Measurements from ENCODE around the gene MORC4. TPM values are rescaled to one million over a fixed set of nuclear protein-coding genes. Genes with fewer than 3 reads are reported as not detected.
A peak's percentile ranks its signal among the peaks of the same experiment; 100 is the strongest.

MORC4 gene
- polyA plus RNA-seq, 4 donors = 7.0 to 11.5 (median 9.4) TPM

- H3K9me3 ChIP-seq (ENCODE audit: control insufficient read depth in 2 of 2, insufficient read depth in 1 of 2, low read depth in 1 of 2, low read length in 1 of 2) = no peaks in the 10 kb centered on the region
- H3K4me3 ChIP-seq (ENCODE audit: low read depth in 1 of 3, low read length in 3 of 3) = no peak overlapping the region
- DNase-seq = no peak
- no peaks in the 10 kb centered on the region for H3K4me1 ChIP-seq (ENCODE audit: control insufficient read depth in 3 of 3, insufficient read depth in 2 of 3, low read depth in 1 of 3, low read length in 2 of 3)
- no peak overlapping the region for H3K27ac ChIP-seq (ENCODE audit: low read depth in 1 of 3, low read length in 2 of 3)
- H3K27me3 ChIP-seq (ENCODE audit: control insufficient read depth in 3 of 3, insufficient read depth in 3 of 3, low read length in 3 of 3) = no peaks in the 10 kb centered on the region
- H3K36me3 ChIP-seq (ENCODE audit: control insufficient read depth in 3 of 3, insufficient read depth in 2 of 3, low read depth in 1 of 3, low read length in 3 of 3) = peaks cover 0 to 6% (median 0%) of the 10 kb centered on the region in 3 donors
- FAIRE-seq = no peak
Measured at GRCh38 chrX:106963111-106963510, 36.9 kb downstream of the MORC4 start.

DNA sequence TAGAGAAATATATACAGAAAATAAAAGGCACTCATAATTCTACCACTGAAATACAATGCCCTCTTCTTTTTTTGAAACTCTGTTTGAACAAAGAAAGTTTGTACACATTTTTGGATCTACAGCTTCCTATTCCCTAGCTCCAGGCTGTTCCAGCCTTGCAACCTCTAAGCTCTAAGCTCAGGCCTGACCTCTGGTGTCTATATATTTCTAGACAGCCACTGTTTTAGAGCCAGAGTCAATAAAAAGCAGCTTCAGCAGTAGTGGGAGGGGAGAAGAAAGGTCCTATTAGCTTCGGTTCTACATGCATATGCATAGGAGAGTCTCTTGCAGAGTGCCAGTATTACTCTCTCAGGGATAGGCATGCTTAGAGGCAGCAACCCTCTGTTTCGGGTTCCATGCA is 40.1 kb downstream of the MORC4 start:
- peak; percentile 45 to 46 for DNase-seq
- H3K4me3 ChIP-seq (ENCODE audit: low read depth in 1 of 3, low read length in 3 of 3) = no peak overlapping the region
- H3K27ac ChIP-seq (ENCODE audit: low read depth in 1 of 3, low read length in 2 of 3) = no peak overlapping the region
- H3K27me3 ChIP-seq (ENCODE audit: control insufficient read depth in 3 of 3, insufficient read depth in 3 of 3, low read length in 3 of 3) = no peaks in the 10 kb centered on the region
- peaks cover 0 to 4% (median 2%) of the 10 kb centered on the region in 3 donors for H3K36me3 ChIP-seq (ENCODE audit: control insufficient read depth in 3 of 3, insufficient read depth in 2 of 3, low read depth in 1 of 3, low read length in 3 of 3)
- no peaks in the 10 kb centered on the region for H3K4me1 ChIP-seq (ENCODE audit: control insufficient read depth in 3 of 3, insufficient read depth in 2 of 3, low read depth in 1 of 3, low read length in 2 of 3)
- WGBS, 3 donors = 41 to 63% (median 51%) methylated on average over 2 of the region's 2 CpGs
- no peak for FAIRE-seq
- no peaks in the 10 kb centered on the region for H3K9me3 ChIP-seq (ENCODE audit: control insufficient read depth in 2 of 2, insufficient read depth in 1 of 2, low read depth in 1 of 2, low read length in 1 of 2)

GRCh38 chrX:106957856-106958255 is 42.2 kb downstream of the MORC4 start:
- WGBS, 3 donors = 45 to 75% (median 56%) methylated on average over 1 of the region's 1 CpG
- no peak for DNase-seq
- Histone ChIP-seq H3K9me3 (ENCODE audit: control insufficient read depth in 2 of 2, insufficient read depth in 1 of 2, low read depth in 1 of 2, low read length in 1 of 2) (no peaks in the 10 kb centered on the region), H3K27me3 (ENCODE audit: control insufficient read depth in 3 of 3, insufficient read depth in 3 of 3, low read length in 3 of 3) (no peaks in the 10 kb centered on the region), H3K36me3 (ENCODE audit: control insufficient read depth in 3 of 3, insufficient read depth in 2 of 3, low read depth in 1 of 3, low read length in 3 of 3) (peaks cover 0 to 4% (median 2%) of the 10 kb centered on the region in 3 donors), H3K4me3 (ENCODE audit: low read depth in 1 of 3, low read length in 3 of 3) (no peak overlapping the region), H3K4me1 (ENCODE audit: control insufficient read depth in 3 of 3, insufficient read depth in 2 of 3, low read depth in 1 of 3, low read length in 2 of 3) (peaks cover 0 to 3% (median 0%) of the 10 kb centered on the region in 3 donors), H3K27ac (ENCODE audit: low read depth in 1 of 3, low read length in 2 of 3) (no peak overlapping the region)
- FAIRE-seq = no peak

DNA sequence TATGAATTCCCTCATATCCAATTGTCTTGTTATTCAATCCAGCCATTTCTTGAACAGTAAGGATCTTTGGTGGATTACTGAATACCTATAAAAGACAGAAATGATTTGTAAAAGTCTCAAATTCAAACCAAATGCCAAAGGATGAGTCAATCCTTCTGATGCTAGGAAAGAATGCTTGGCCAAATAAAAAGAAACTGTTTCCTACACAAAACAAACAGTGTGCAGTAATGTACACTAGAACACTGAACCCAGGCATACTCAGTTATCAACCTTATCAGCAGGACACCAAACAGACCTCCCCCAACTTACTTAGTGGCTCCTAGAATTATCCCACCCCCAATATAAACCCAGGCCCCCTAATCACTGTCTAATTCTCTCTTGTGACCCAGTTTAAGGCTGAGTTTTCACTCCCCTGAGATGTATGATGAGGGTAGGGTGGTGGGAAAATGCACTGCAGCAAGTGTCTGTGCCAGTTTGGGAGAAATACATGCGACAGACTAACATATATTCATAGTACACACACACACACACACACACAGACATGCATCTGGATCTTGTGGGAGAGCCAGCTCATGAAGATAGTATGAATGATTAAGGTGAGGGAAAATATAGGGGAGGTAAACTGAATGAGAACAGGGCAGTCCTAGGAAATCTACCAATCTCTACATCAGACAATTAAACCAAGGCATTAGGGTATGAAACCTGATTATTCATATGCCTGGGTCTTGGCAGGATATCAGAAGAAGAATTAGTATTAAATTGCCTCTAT is 44.8 kb downstream of the MORC4 start:
- peaks cover 0 to 2% (median 0%) of the 10 kb centered on the region in 3 donors for H3K36me3 ChIP-seq (ENCODE audit: control insufficient read depth in 3 of 3, insufficient read depth in 2 of 3, low read depth in 1 of 3, low read length in 3 of 3)
- H3K9me3 ChIP-seq (ENCODE audit: control insufficient read depth in 2 of 2, insufficient read depth in 1 of 2, low read depth in 1 of 2, low read length in 1 of 2) = no peaks in the 10 kb centered on the region
- 36 to 78% (median 50%) methylated on average over 1 of the region's 1 CpG for WGBS, 3 donors
- H3K4me3 ChIP-seq (ENCODE audit: low read depth in 1 of 3, low read length in 3 of 3) = no peak overlapping the region
- H3K27ac ChIP-seq (ENCODE audit: low read depth in 1 of 3, low read length in 2 of 3) = no peak overlapping the region
- H3K4me1 ChIP-seq (ENCODE audit: control insufficient read depth in 3 of 3, insufficient read depth in 2 of 3, low read depth in 1 of 3, low read length in 2 of 3) = peaks cover 0 to 6% (median 0%) of the 10 kb centered on the region in 3 donors
- FAIRE-seq (no peak), DNase-seq (no peak)
- H3K27me3 ChIP-seq (ENCODE audit: control insufficient read depth in 3 of 3, insufficient read depth in 3 of 3, low read length in 3 of 3) = no peaks in the 10 kb centered on the region

- H3K27ac ChIP-seq (ENCODE audit: low read depth in 1 of 3, low read length in 2 of 3) = no peak overlapping the region
- peaks cover 0 to 2% (median 0%) of the 10 kb centered on the region in 3 donors for H3K36me3 ChIP-seq (ENCODE audit: control insufficient read depth in 3 of 3, insufficient read depth in 2 of 3, low read depth in 1 of 3, low read length in 3 of 3)
- H3K9me3 ChIP-seq (ENCODE audit: control insufficient read depth in 2 of 2, insufficient read depth in 1 of 2, low read depth in 1 of 2, low read length in 1 of 2) = no peaks in the 10 kb centered on the region
- no peaks in the 10 kb centered on the region for H3K27me3 ChIP-seq (ENCODE audit: control insufficient read depth in 3 of 3, insufficient read depth in 3 of 3, low read length in 3 of 3)
- H3K4me1 ChIP-seq (ENCODE audit: control insufficient read depth in 3 of 3, insufficient read depth in 2 of 3, low read depth in 1 of 3, low read length in 2 of 3) = peaks cover 0 to 11% (median 0%) of the 10 kb centered on the region in 3 donors
- DNase-seq (no peak), FAIRE-seq (no peak)
- H3K4me3 ChIP-seq (ENCODE audit: low read depth in 1 of 3, low read length in 3 of 3) = no peak overlapping the region
- WGBS, 3 donors = 85 to 91% (median 89%) methylated on average over 4 of the region's 4 CpGs
Measured at GRCh38 chrX:106954041-106954440, 46.0 kb downstream of the MORC4 start.

- Histone ChIP-seq H3K27me3 (ENCODE audit: control insufficient read depth in 3 of 3, insufficient read depth in 3 of 3, low read length in 3 of 3) (no peaks in the 10 kb centered on the region), H3K4me3 (ENCODE audit: low read depth in 1 of 3, low read length in 3 of 3) (no peak overlapping the region), H3K9me3 (ENCODE audit: control insufficient read depth in 2 of 2, insufficient read depth in 1 of 2, low read depth in 1 of 2, low read length in 1 of 2) (no peaks in the 10 kb centered on the region), H3K36me3 (ENCODE audit: control insufficient read depth in 3 of 3, insufficient read depth in 2 of 3, low read depth in 1 of 3, low read length in 3 of 3) (peaks cover 0 to 2% (median 0%) of the 10 kb centered on the region in 3 donors), H3K4me1 (ENCODE audit: control insufficient read depth in 3 of 3, insufficient read depth in 2 of 3, low read depth in 1 of 3, low read length in 2 of 3) (peaks cover 0 to 11% (median 0%) of the 10 kb centered on the region in 3 donors), H3K27ac (ENCODE audit: low read depth in 1 of 3, low read length in 2 of 3) (peak overlapping the region in 1 of 3 donors; percentile 69)
- DNase-seq (no peak), FAIRE-seq (no peak)
- WGBS, 3 donors = 16 to 41% (median 19%) methylated on average over 1 of the region's 1 CpG
Measured at GRCh38 chrX:106952988-106953387, 47.0 kb downstream of the MORC4 start.

DNA sequence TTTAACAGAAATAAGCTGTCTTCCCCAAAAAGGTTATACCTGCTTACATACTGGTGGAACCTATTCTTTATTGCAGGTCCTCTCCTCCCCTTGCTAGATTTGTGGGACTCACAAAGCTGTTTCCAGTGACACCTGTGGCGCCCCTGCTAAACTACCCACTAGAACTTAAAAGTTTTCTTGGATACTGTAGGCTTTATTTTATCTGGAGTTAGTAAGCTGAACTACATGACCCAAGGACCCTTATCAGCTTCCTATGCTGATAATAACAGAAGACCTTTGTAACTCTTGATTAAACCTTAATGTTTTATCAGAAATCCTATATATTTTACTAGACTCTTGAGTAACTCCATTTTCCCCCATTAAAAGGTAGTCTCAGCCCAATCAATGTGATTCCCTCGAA is 47.5 kb downstream of the MORC4 start:
- Histone ChIP-seq H3K27me3 (ENCODE audit: control insufficient read depth in 3 of 3, insufficient read depth in 3 of 3, low read length in 3 of 3) (no peaks in the 10 kb centered on the region), H3K4me1 (ENCODE audit: control insufficient read depth in 3 of 3, insufficient read depth in 2 of 3, low read depth in 1 of 3, low read length in 2 of 3) (peaks cover 0 to 11% (median 0%) of the 10 kb centered on the region in 3 donors), H3K9me3 (ENCODE audit: control insufficient read depth in 2 of 2, insufficient read depth in 1 of 2, low read depth in 1 of 2, low read length in 1 of 2) (no peaks in the 10 kb centered on the region), H3K4me3 (ENCODE audit: low read depth in 1 of 3, low read length in 3 of 3) (no peak overlapping the region), H3K27ac (ENCODE audit: low read depth in 1 of 3, low read length in 2 of 3) (peak overlapping the region in 1 of 3 donors; percentile 69), H3K36me3 (ENCODE audit: control insufficient read depth in 3 of 3, insufficient read depth in 2 of 3, low read depth in 1 of 3, low read length in 3 of 3) (peaks cover 0 to 2% (median 0%) of the 10 kb centered on the region in 3 donors)
- WGBS, 3 donors = 9 to 67% (median 32%) methylated on average over 1 to 2 of the region's 2 CpGs
- DNase-seq (peak; percentile 35 to 42), FAIRE-seq (no peak)

GRCh38 chrX:106952089-106952488 is 47.9 kb downstream of the MORC4 start:
- DNase-seq = peak in 1 of 2 donors; percentile 6
- Histone ChIP-seq H3K9me3 (ENCODE audit: control insufficient read depth in 2 of 2, insufficient read depth in 1 of 2, low read depth in 1 of 2, low read length in 1 of 2) (no peaks in the 10 kb centered on the region), H3K4me3 (ENCODE audit: low read depth in 1 of 3, low read length in 3 of 3) (no peak overlapping the region), H3K27me3 (ENCODE audit: control insufficient read depth in 3 of 3, insufficient read depth in 3 of 3, low read length in 3 of 3) (no peaks in the 10 kb centered on the region), H3K27ac (ENCODE audit: low read depth in 1 of 3, low read length in 2 of 3) (peak overlapping the region in 1 of 3 donors; percentile 69), H3K36me3 (ENCODE audit: control insufficient read depth in 3 of 3, insufficient read depth in 2 of 3, low read depth in 1 of 3, low read length in 3 of 3) (peaks cover 0 to 2% (median 0%) of the 10 kb centered on the region in 3 donors), H3K4me1 (ENCODE audit: control insufficient read depth in 3 of 3, insufficient read depth in 2 of 3, low read depth in 1 of 3, low read length in 2 of 3) (peaks cover 0 to 11% (median 0%) of the 10 kb centered on the region in 3 donors)
- no peak for FAIRE-seq
- WGBS, 3 donors = 40 to 67% (median 53%) methylated on average over 3 of the region's 3 CpGs

All from small intestine (tissue), 7 donors.